Lung (tissue), 12 donors: ENCODE measurements around the gene TFCP2L1. TPM values are rescaled to one million over a fixed set of nuclear protein-coding genes. Genes with fewer than 3 reads are reported as not detected.

Experiments used
- ATAC-seq: fragments of 200-7000 bp; cut with Tn5 transposase; one replicate; pipeline ENCODE4 v1.9.1; 2020; ENCODE audit warnings: moderate number of reproducible peaks; ENCODE audit not compliant: insufficient read depth, low FRiP score
- DNase-seq, 3 donors: peaks; one replicate each; pipeline ENCODE4 v3.0.0-alpha.2; 2013 to 2017
- H3K27ac ChIP-seq, 2 donors: one replicate each; pipeline ENCODE4 v1.5.1; 2013; ENCODE audit warnings: mild to moderate bottlenecking in 2 of 2, moderate library complexity in 2 of 2, control low read depth in 1 of 2, inconsistent platforms in 1 of 2, low read depth in 1 of 2, low read length in 1 of 2
- H3K27me3 ChIP-seq, 3 donors: one replicate each; pipeline ENCODE4 v1.5.1; 2013; ENCODE audit warnings: low read length in 2 of 3; ENCODE audit not compliant: control insufficient read depth in 3 of 3, insufficient read depth in 3 of 3
- H3K36me3 ChIP-seq, 4 donors: one replicate each; pipeline ENCODE4 v1.5.1; 2013; ENCODE audit warnings: low read length in 4 of 4, mild to moderate bottlenecking in 1 of 4, moderate library complexity in 1 of 4; ENCODE audit not compliant: control insufficient read depth in 4 of 4, insufficient read depth in 4 of 4
- H3K4me1 ChIP-seq, 5 donors: one replicate each; pipeline ENCODE4 v1.5.1; 2013; ENCODE audit warnings: low read length in 5 of 5, mild to moderate bottlenecking in 2 of 5, moderate library complexity in 1 of 5; ENCODE audit not compliant: control insufficient read depth in 5 of 5, insufficient read depth in 5 of 5
- H3K4me3 ChIP-seq: one replicate; pipeline ENCODE4 v1.5.1; 2013; ENCODE audit warnings: mild to moderate bottlenecking, control low read depth, moderate library complexity
- H3K9ac ChIP-seq, 2 donors: one replicate each; pipeline ENCODE4 v1.5.1; 2013; ENCODE audit warnings: low read length in 2 of 2, control low read depth in 1 of 2; ENCODE audit not compliant: insufficient read depth in 1 of 2
- H3K9me3 ChIP-seq, 4 donors: one replicate each; pipeline ENCODE4 v1.5.1; 2013; ENCODE audit warnings: low read length in 3 of 4, mild to moderate bottlenecking in 1 of 4, moderate library complexity in 1 of 4; ENCODE audit not compliant: control insufficient read depth in 4 of 4, insufficient read depth in 3 of 4
- WGBS, 2 donors: extraction: QIAGEN DNeasy Blood & Tissue Kit; methylation state at CpG; one replicate each; pipeline ENCODE4 v1.1.7; 2013; 5-methylcytosine and 5-hydroxymethylcytosine counted together
- polyA plus RNA-seq, 2 donors: library from polyadenylated mRNA; stranded (reverse); fragments of 200-250 nt; gene quantifications; one replicate each; pipeline ENCODE4 v1.2.1, GENCODE V29; 2013
- total RNA-seq, 2 donors: library from RNA; depleted of rRNA in 1 of 2; stranded (reverse); fragments of >200 nt in 1 of 2; gene quantifications; one replicate each; pipeline ENCODE4 v1.2.1, GENCODE V29; 2014 to 2021
- TF ChIP-seq, protein P1 (sequence below): IDR thresholded peaks from 2 replicates; pipeline ENCODE4 v1.5.1; 2012; ENCODE audit warnings: mild to moderate bottlenecking; ENCODE audit errors: control extremely low read depth, extremely low read depth
- donor health status: control.
- donor health status: control.
- donor health status: Bipolar disorder and iron deficiency.
- donor health status: healthy.
- donor health status: DM: yes; HTN: yes; CAD: no.

Gene TFCP2L1
- total and polyA plus RNA-seq, 4 donors, result 2.8 to 36.1 (median 6.7) TPM

DNA sequence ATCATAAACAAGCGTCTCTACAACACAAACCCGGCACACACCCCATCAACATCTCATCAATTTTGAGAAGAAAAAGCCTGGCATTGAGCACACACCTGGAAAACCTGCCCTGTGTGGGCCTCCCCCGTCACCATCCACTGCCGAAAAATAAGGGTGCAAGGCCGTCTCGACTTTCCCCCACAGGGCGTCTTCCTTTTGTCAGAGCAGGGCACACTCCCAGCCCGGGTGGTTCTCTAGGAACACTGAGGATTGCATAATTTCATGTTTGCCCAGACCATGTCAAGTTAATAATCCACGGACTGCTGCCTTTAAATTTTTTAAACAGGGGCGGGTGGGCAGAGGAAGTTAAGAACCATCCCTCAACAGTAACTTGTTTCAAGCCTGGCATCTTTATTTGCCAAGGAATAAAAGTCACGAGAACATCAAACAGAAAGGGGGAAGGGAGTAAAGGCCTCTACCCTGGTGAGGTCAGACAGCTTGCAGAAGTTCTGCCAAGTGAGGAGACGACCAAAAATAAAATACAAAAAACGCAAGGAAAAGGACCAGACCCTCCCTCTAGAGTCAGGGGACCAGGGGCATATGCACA lies 2.1 kb downstream of the TFCP2L1 start:
- 49 to 65% methylated on average over 13 of the region's 13 CpGs for WGBS, 2 donors
- TF ChIP-seq, protein P1, sequence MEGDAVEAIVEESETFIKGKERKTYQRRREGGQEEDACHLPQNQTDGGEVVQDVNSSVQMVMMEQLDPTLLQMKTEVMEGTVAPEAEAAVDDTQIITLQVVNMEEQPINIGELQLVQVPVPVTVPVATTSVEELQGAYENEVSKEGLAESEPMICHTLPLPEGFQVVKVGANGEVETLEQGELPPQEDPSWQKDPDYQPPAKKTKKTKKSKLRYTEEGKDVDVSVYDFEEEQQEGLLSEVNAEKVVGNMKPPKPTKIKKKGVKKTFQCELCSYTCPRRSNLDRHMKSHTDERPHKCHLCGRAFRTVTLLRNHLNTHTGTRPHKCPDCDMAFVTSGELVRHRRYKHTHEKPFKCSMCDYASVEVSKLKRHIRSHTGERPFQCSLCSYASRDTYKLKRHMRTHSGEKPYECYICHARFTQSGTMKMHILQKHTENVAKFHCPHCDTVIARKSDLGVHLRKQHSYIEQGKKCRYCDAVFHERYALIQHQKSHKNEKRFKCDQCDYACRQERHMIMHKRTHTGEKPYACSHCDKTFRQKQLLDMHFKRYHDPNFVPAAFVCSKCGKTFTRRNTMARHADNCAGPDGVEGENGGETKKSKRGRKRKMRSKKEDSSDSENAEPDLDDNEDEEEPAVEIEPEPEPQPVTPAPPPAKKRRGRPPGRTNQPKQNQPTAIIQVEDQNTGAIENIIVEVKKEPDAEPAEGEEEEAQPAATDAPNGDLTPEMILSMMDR, result no peak
- peaks cover 0 to 17% (median 11%) of the 10 kb centered on the region in 3 donors for H3K27me3 ChIP-seq
- H3K27ac ChIP-seq, result peak overlapping the region in 1 of 2 donors; percentile 28
- H3K36me3 ChIP-seq, result peaks cover 0 to 4% (median 0%) of the 10 kb centered on the region in 4 donors
- no peak overlapping the region for H3K4me3 ChIP-seq
- H3K4me1 ChIP-seq, result peaks cover 0 to 18% (median 2%) of the 10 kb centered on the region in 5 donors
- peaks cover 0 to 2% (median 0%) of the 10 kb centered on the region in 4 donors for H3K9me3 ChIP-seq
- ATAC-seq (no peak), DNase-seq (peak; percentile 31 to 53 (median 44))
- no peak overlapping the region for H3K9ac ChIP-seq

DNA sequence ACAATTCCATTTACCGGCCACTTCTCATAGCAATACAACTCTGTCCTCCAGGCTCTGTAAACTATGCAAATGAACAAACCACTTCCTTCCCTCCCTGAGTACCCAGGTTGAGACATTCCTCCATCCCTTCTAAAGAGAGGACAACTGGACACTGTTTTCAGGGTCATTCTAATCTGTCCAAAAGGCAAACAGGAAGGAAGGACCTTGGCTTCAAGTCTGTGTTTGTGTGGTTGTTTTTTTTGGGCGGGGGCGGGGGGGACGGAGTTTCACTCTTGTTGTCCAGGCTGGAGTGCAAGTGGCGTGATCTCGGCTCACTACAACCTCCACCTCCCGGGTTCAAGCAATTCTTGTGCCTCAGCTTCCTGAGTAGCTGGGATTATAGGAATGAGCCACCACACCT lies 3.3 kb downstream of the TFCP2L1 start:
- TF ChIP-seq, protein P1, result no peak
- Histone ChIP-seq H3K27me3 (peaks cover 0 to 17% (median 11%) of the 10 kb centered on the region in 3 donors), H3K4me3 (no peak overlapping the region), H3K4me1 (peaks cover 0 to 18% (median 2%) of the 10 kb centered on the region in 5 donors), H3K9ac (no peak overlapping the region), H3K27ac (no peak overlapping the region), H3K36me3 (peaks cover 0 to 4% (median 0%) of the 10 kb centered on the region in 4 donors), H3K9me3 (peaks cover 0 to 2% (median 0%) of the 10 kb centered on the region in 4 donors)
- WGBS, 2 donors, result 61 to 73% methylated on average over 7 of the region's 7 CpGs
- DNase-seq (no peak), ATAC-seq (no peak)

DNA sequence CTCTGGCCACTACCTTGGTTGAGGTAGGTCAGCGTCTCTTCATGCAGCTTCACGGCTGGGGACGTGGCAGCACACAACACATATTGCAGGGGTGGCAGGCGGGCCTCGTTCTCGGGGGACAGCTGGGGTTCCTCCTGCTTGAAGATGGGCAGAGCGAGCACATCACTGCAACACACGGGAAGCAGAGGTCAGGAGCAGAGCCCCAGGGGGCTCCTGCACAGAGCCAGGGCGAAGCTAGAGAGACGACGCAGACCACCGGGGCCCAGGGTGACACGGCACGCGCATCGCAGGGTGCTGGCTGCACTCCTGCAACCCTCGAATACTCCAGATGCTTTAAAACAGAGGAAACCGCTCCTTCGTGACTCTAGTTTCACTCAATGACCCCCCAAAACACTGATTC lies 3.9 kb downstream of the TFCP2L1 start:
- TF ChIP-seq, protein P1, result no peak
- 87 to 89% methylated on average over 19 of the region's 19 CpGs for WGBS, 2 donors
- no peak for ATAC-seq
- H3K36me3 ChIP-seq, result peaks cover 0 to 4% (median 0%) of the 10 kb centered on the region in 4 donors
- H3K27ac ChIP-seq, result no peak overlapping the region
- no peak overlapping the region for H3K4me3 ChIP-seq
- H3K9me3 ChIP-seq, result peaks cover 0 to 2% (median 0%) of the 10 kb centered on the region in 4 donors
- H3K4me1 ChIP-seq, result peaks cover 0 to 18% (median 2%) of the 10 kb centered on the region in 5 donors
- H3K27me3 ChIP-seq, result peaks cover 0 to 15% (median 11%) of the 10 kb centered on the region in 3 donors
- no peak for DNase-seq
- H3K9ac ChIP-seq, result no peak overlapping the region
